CD4-positive, alpha-beta T cell treated with Interleukin-17A for 1 hour (primary cell): ENCODE measurements around the gene PIP5K1B.
"Not testable (repeated sequence)": the region's sequence is repeated elsewhere in the genome, so short reads cannot be mapped to it uniquely, and the experiment has no call there.

Experiments
- DNase-seq: peaks from one replicate; pipeline ENCODE4 v3.0.0-alpha.2; 2020

PIP5K1B gene

GRCh38 chr9:68966496-68966944 lies 261.5 kb downstream of the PIP5K1B start:
- no peak for DNase-seq

- DNase-seq: no peak
These were observed 262.8 kb downstream of the PIP5K1B start for GRCh38 chr9:68967800-68968199.

- no peak for DNase-seq
These were observed 264.5 kb downstream of the PIP5K1B start for GRCh38 chr9:68969538-68969937.

GRCh38 chr9:68970151-68970550 lies 265.1 kb downstream of the PIP5K1B start:
- DNase-seq: no peak

- no peak for DNase-seq
These were observed 268.6 kb downstream of the PIP5K1B start for GRCh38 chr9:68973619-68974018.

GRCh38 chr9:68974431-68974830 lies 269.4 kb downstream of the PIP5K1B start:
- DNase-seq: peak; percentile 11

GRCh38 chr9:68974901-68975300 lies 269.9 kb downstream of the PIP5K1B start:
- DNase-seq: no peak

- DNase-seq: no peak
These were observed 270.5 kb downstream of the PIP5K1B start for GRCh38 chr9:68975365-68976043.

GRCh38 chr9:68978066-68978465 lies 273.0 kb downstream of the PIP5K1B start:
- DNase-seq: no peak

GRCh38 chr9:68978501-68978900 lies 273.5 kb downstream of the PIP5K1B start:
- no peak for DNase-seq

- DNase-seq: peak; percentile 16
These were observed 274.7 kb downstream of the PIP5K1B start for GRCh38 chr9:68979538-68980314.

- no peak for DNase-seq
These were observed 275.4 kb downstream of the PIP5K1B start for GRCh38 chr9:68980341-68980914.

GRCh38 chr9:68981789-68982188 lies 276.7 kb downstream of the PIP5K1B start:
- no peak for DNase-seq

GRCh38 chr9:68983008-68983411 lies 278.0 kb downstream of the PIP5K1B start:
- DNase-seq: no peak

- DNase-seq: no peak
These were observed 278.7 kb downstream of the PIP5K1B start for GRCh38 chr9:68983522-68984424.

GRCh38 chr9:68986949-68987348 lies 281.9 kb downstream of the PIP5K1B start:
- DNase-seq: not testable (repeated sequence)

- no peak for DNase-seq
These were observed 286.4 kb downstream of the PIP5K1B start for GRCh38 chr9:68991457-68991856.

- no peak for DNase-seq
These were observed 290.7 kb downstream of the PIP5K1B start for GRCh38 chr9:68995776-68996175.

GRCh38 chr9:68996462-68996861 lies 291.4 kb downstream of the PIP5K1B start:
- peak; percentile 25 for DNase-seq

- no peak for DNase-seq
These were observed 292.6 kb downstream of the PIP5K1B start for GRCh38 chr9:68997666-68998065.

- DNase-seq: no peak
These were observed 293.3 kb downstream of the PIP5K1B start for GRCh38 chr9:68998385-68998784.

- no peak for DNase-seq
These were observed 293.8 kb downstream of the PIP5K1B start for GRCh38 chr9:68998812-68999211.
